GM08714 (cell line): ENCODE measurements around the gene OLFM2.
"Not testable (repeated sequence)": the region's sequence is repeated elsewhere in the genome, so short reads cannot be mapped to it uniquely, and the experiment has no call there.

Source experiments
- H3K4me3 ChIP-seq: fragments of 200-500 bp; sonication (Bioruptor generic); 2 replicates; pipeline ENCODE4 v1.5.1; 2014; ENCODE audit warnings: mild to moderate bottlenecking, low read length, inconsistent platforms
- ZNF274 ChIP-seq: IDR thresholded peaks from 2 replicates; pipeline ENCODE4 v1.6.1; 2012; ENCODE audit warnings: mild to moderate bottlenecking, low read depth, low read length

Gene OLFM2

DNA sequence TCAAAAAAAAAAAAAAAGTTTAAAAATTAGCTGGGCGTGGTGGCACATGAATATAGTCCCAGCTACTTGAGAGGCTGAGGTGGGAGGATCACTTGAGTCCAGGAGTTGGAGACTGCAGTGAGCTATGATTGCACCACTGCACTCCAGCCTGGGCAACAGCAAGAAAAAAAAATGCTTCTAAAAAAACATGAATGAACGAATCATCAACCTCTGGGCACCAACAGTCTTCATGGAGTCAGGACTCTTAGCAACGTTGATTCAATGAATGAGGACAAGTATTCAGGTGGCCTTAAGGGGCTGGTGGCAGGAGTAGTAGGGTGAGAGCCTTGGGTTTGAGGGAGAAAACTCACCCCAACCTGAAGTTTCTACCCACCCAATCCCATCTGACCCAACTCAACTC is 20.6 kb upstream of the OLFM2 start:
- no peak for TF ChIP-seq ZNF274
- no peak overlapping the region for H3K4me3 ChIP-seq

DNA sequence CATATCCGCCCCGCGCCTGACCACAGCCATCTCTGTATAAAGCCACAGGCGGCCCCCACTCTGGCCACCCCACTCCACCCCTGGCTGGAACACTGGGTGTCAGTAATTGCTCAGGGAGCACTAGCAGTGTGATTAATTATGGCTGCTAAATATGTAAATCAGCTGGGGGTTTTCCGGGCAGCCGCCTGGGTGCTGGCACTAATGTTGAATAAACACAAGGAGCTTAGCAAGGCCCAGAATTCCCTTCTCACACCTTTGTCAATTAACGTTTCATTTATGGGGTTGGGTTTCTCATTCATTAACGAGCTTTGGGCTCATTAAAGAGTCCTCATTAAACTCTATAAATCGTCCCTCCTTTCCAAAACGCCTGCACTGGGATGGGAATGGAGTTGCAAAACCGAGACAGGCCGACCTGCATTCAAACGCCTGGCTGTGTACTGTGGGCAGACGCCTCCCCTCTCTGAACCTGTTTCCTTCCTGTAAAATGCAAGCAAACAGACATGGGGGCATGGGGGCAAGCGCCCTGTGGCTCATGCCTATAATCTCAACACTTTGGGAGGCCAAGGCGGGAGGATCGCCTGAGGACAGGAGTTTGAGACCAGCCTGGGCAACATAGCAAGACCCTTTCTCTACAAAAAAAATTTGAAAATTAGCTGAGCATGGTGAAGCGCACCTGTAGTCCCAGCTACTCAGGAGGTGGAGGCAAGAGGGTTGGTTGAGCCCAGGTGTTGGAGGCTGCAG is 17.7 kb upstream of the OLFM2 start:
- no peak overlapping the region for H3K4me3 ChIP-seq
- TF ChIP-seq ZNF274: no peak

DNA sequence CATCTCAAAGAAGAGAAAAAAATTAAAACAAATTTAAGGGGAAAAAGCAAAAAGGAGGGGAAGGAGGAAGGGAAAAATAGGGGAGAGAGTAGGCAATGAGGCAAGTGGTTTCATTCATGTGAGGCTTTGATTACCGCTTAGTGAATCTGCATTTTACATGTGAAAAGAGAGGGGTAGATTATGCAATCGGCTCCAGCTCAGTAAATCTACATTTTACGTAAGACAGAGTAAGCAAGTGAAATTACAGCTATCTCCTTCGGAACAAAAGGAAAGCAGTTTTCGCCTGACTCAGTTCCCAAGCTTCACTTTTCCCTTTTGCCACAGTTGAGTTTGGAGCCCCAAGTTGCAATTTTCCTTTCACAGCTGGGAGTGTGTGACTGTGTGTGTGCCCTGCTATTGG is 16.0 kb upstream of the OLFM2 start:
- no peak overlapping the region for H3K4me3 ChIP-seq

DNA sequence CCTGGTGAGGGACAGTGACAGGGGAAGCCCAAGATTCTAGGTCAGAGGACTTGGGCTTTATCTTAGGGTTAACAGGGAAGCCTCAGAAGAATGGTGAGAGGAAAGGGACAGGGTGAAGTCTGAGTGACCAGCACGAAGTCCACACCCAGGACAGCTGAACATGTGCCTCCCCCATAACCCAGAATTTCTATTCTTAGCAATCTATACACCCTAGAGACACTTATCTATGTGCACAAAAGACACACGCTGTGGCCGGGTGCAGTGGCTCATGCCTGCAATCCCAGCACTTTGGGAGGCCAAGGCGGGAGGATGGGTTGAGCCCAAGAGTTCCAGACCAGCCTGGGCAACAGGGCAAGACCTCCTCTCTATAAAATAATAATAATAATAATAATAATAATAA is 11.1 kb upstream of the OLFM2 start:
- TF ChIP-seq ZNF274: no peak
- no peak overlapping the region for H3K4me3 ChIP-seq

More for the DNA sequence above, 16.0 kb upstream of the OLFM2 start:
- no peak for TF ChIP-seq ZNF274

DNA sequence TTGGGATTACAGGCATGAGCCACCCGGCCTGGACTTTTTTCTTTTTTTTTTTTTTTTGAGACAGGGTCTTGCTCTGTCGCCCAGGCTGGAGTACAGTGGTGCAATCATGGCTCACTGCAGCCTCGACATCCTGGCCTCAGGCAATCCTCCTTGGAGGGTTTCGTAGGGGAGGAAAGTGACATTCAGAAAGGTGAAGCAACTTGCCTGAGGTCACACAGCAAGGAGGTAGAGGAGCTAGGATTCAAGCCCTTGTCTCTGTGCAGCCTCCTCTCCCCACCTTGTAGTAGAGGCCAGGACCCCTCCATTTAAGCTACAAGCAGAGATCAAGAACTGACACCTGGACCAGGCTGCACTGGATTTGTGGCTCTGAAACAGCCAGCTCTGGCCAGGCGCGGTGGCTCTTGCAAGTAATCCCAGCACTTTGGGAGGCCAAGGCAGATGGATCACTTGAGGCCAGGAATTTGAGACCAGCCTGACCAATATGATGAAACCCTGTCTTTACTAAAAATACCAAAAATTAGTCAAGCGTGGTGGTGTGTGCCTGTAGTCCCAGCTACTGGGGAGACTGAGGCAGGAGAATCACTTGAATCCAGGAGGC is 10.3 kb upstream of the OLFM2 start:
- H3K4me3 ChIP-seq: not testable (repeated sequence)

DNA sequence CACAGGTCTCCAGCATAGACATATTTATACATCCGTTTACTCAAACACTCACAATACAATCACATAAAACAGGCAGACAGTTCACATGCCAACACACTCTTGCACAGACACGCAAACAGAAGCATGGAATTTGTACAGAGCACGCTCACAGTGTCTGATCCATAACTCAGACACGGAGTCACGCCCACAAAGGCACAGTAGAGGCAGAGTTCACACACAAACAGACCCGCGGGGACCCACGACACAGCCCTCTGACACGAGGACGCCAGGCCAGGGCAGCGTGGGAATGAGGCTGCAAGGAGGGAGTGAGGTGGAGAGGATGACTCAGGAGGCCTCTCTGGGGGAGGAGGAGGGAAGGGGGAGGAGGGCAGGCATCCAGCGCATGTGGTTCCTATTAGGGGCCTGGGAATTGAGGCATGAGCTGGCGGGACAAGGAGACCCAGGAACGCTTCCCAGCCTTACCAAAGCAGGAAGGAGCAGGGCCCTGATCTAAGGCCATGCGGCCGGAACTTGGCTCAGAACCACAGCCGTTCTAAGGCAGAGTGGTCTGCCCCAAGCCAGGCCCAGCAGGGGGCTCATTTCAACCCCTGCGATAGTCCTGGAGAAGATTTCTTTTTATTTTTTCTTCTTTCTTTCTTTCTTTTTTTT is 9.1 kb upstream of the OLFM2 start:
- TF ChIP-seq ZNF274: no peak
- H3K4me3 ChIP-seq: no peak overlapping the region

DNA sequence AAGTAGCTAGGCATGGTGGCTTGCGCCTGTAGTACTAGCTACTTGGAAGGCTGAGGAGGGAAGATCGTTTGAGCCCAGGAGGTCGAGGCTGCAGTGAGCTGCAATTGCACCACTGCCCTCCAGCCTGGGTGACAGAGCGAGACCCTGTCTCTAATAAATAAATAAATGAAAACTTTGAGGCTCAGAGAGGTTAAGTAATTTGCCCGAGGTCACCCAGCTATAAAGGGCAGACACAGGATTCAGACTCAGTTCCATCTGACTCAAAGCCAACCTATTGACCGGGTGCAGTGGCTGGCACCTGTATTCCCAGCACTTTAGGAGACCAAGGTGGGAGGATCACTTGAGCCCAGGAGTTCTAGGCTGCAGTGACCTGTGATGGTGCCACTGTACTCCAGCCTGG is 7.4 kb upstream of the OLFM2 start:
- TF ChIP-seq ZNF274: no peak

DNA sequence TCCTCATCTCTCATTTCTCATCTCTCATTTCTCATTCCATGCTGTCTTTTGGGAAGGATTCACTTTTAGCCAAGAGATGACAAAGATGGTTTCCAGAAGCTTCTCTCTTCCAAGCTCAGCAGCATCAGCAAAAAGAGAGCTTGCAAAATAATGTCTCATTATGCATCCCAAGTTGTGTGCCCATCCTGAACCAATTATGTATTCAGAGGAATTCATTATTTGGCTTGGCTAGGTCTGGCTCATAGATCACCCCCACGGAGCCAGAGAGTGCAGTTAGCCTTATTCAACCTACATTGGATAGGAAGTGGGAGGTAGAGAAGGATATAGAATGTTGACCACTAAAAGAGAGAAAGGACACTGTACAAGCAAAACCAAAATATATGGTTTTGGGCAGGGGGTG is 5.4 kb upstream of the OLFM2 start:
- TF ChIP-seq ZNF274: no peak
- H3K4me3 ChIP-seq: no peak overlapping the region

More for the DNA sequence above, 7.4 kb upstream of the OLFM2 start:
- no peak overlapping the region for H3K4me3 ChIP-seq

DNA sequence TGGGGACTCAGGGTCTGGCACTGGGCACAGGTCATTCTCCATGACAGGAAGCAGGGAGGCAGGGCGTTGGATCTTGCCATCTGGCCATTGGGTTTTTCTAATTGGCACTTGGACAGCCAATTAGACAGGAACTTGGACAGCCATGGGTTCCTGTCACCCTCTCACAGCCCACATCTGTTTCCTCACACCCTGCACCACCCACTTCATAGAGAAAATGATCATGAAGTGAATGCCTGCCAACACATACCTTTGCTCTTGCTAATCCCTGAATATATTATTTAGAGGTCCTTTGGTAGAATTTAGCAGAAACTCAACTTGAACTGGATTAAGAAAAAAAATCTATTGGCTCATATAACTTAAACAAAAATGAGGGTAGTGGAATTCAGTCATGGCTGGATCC is 4.9 kb upstream of the OLFM2 start:
- no peak overlapping the region for H3K4me3 ChIP-seq
- TF ChIP-seq ZNF274: no peak

DNA sequence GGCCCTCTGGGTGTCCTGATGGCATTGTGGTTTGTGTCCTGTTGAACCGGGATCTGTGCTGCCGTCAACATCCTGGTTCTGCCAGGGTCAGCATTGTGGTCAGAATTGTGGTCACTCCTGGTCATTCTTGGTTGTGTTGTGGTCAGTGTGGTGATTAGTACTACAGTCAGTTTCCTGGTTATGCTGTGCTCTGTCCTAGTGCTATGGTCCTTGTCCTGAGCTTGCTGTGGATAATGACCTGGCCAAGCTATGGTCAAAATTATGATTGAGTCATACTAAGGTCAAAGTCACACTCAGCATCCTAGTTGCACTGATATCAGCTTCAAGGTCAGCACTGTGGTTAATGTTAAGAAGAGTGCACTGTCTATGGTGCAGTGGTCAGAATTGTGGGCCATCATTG is 4.5 kb upstream of the OLFM2 start:
- no peak for TF ChIP-seq ZNF274
- H3K4me3 ChIP-seq: no peak overlapping the region

DNA sequence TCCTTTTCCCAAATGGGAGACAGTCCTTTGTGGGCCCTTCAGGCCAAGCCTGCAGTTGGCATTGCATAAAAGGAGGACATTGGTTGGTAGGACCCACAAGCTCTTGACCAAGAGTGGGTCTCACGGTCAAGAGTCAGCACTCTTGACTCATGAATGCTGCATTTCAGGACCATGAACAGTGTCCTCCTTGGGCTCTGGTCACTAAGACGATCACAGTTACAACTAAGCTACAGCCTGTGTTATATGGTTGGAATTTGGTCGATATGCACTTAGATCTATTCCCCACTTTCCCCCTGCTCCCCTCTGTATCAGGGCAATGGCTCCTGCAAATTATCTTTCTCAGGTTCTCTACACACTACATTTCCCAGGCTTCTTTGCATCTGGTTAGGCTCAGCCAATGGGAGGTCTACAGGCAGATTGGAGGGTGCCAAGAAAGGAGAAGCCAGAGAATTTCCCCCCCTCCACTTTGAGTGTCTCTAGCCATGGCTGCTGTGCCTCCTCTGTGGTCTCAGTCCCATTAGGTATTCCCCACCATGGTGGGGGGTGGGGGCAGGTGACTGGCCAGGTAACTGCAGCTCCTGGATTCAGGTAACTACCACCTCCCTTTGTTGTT is 3.1 kb upstream of the OLFM2 start:
- no peak for TF ChIP-seq ZNF274
- H3K4me3 ChIP-seq: no peak overlapping the region

DNA sequence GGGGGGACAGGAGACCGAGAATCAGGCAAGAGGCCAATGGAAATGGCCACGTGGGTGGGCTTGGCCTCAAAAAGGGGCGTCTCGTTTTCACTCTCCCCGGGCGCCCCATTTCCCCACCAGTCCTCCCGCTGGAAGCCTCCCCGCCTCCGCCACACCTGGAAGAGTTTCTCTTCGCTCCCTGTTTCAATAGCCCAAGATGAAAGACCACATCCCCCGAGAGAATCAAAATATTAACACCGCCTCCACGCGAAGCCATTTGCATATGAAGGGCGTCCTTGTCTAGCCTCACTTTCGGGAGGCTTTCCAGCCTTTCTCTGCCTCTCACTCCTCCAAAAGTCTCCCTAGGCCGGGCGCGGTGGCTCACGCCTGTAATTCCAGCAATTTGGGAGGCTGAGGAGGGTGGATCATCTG is 691 bp upstream of the OLFM2 start:
- H3K4me3 ChIP-seq: no peak overlapping the region
- no peak for TF ChIP-seq ZNF274

DNA sequence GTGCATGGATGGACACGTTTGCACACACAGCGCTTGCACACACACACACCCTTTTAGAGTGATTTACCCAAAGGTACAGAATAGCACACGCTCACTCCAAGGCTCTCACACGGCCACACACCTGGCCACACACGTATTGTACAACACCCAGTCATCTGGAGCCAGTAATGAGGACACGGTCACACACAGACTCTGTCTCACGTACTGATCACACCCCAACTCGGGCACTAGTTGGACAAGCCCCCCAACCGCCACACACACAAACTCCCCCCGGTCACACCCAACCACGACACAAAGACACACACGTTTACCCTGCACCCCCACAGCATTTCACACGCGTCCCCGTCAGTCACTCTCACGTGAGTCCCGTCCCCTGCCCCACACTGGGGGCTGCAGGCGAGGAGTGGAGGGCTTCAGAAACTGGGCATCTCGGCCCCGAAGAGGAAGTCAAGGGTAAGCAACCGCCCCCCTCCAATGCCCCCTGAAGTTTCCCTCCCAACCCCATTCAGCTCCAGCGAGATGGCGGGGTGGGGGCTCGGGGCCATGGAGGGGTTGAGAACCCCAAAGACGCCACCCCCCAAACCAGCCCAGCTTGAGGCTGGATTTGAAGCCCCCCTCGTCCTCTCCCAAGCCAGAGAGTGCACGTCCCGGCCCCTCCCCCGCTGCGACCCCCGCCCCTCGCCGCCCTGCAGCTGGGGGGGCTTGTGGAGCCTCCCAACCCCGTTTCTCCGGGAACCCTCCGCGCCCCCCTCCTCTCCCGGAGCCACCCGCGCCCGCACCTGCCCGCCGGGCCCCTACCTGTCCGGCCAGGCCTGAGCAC is 599 bp downstream of the OLFM2 start:
- no peak overlapping the region for H3K4me3 ChIP-seq
- TF ChIP-seq ZNF274: no peak
